A549 (cell line): ENCODE measurements around the gene CYB561D1.
A peak's percentile ranks its signal among the peaks of the same experiment; 100 is the strongest.

ENCODE experiments used
- RARB ChIP-seq: fragments of 250-450 bp; sonication (Bioruptor Pico); IDR thresholded peaks from 2 replicates; pipeline ENCODE4 v1.8.0; 2021; ENCODE audit warnings: mild to moderate bottlenecking, moderate library complexity
- REST ChIP-seq: fragments of 200-600 bp; sonication (generic); IDR thresholded peaks from 2 replicates; pipeline ENCODE4 v1.6.1; 2016; ENCODE audit warnings: antibody characterized with exemption, mild to moderate bottlenecking, moderate library complexity
- TF ChIP-seq, protein P1 (sequence below): fragments of >200 bp; sonication (Bioruptor Twin); formaldehyde crosslinking; IDR thresholded peaks from 3 replicates; pipeline ENCODE4 v1.5.1; 2016
- TF ChIP-seq, protein P2 (sequence below): IDR thresholded peaks from 2 replicates; pipeline ENCODE4 v1.6.1; 2012

DNA sequence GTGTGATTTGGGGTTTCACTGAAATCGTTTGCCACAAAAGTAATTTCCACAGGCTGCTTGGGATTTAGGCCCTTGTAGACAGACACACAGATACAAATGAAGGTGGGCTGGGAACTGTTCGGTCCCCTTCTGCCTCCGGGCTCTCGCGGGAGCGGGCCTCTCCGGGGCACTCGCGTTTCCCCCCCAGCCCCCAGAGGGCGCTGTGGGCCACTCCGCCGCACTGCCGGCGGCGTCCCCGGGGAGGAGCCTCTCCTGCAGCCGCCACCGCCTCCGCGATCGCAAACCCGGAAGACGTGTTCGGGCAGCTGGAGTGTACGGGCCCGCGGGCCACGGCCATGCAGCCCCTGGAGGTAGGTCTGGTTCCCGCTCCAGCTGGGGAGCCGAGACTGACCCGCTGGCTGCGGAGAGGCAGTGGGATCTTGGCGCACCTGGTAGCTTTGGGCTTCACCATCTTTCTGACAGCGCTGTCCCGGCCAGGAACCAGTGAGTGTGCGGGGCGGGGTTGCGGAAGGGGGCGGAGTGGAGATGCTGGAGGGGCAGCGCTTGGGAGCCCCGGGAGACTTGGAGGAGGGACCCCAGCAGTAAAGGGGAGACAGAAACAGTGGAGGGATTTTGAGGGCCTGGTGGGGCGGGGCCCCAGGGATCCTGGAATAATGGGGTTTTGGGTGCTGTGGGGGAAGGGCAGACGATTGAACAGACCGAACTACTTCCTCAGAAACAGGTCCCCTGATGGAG, at the start of gene CYB561D1:
- TF ChIP-seq, protein P1, sequence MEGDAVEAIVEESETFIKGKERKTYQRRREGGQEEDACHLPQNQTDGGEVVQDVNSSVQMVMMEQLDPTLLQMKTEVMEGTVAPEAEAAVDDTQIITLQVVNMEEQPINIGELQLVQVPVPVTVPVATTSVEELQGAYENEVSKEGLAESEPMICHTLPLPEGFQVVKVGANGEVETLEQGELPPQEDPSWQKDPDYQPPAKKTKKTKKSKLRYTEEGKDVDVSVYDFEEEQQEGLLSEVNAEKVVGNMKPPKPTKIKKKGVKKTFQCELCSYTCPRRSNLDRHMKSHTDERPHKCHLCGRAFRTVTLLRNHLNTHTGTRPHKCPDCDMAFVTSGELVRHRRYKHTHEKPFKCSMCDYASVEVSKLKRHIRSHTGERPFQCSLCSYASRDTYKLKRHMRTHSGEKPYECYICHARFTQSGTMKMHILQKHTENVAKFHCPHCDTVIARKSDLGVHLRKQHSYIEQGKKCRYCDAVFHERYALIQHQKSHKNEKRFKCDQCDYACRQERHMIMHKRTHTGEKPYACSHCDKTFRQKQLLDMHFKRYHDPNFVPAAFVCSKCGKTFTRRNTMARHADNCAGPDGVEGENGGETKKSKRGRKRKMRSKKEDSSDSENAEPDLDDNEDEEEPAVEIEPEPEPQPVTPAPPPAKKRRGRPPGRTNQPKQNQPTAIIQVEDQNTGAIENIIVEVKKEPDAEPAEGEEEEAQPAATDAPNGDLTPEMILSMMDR = peak; percentile 82
- no peak for TF ChIP-seq RARB (CRISPR knock-in tag)
- TF ChIP-seq REST = peak; percentile 94
- TF ChIP-seq, protein P2, sequence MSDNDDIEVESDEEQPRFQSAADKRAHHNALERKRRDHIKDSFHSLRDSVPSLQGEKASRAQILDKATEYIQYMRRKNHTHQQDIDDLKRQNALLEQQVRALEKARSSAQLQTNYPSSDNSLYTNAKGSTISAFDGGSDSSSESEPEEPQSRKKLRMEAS = no peak
